ENCODE measurements around the gene FGB. TPM values are rescaled to one million over a fixed set of nuclear protein-coding genes. Genes with fewer than 3 reads are reported as not detected.

FGB gene
- total RNA-seq, 4 donors from 2014 or later = not detected

- Histone ChIP-seq H3K27ac (replicated peaks in 1 of 4) (no peak overlapping the region), H3K27me3 (peaks cover 0 to 5% (median 0%) of the 10 kb centered on the region in 4 donors), H3K9me3 (no peaks in the 10 kb centered on the region), H3K4me1 (peaks cover 0 to 15% (median 6%) of the 10 kb centered on the region in 4 donors), H3K4me3 (no peak overlapping the region), H3K36me3 (no peaks in the 10 kb centered on the region)
- TF ChIP-seq POLR2AphosphoS5 (IDR thresholded peaks at IDR 0.05) (no peak), CTCF (IDR thresholded peaks at IDR 0.05) (no peak), EP300 (IDR thresholded peaks at IDR 0.05) (no peak), POLR2A (IDR thresholded peaks at IDR 0.05; ENCODE audit: low read depth) (no peak)
- no peak for DNase-seq (ENCODE audit: extremely low spot score)
- intact Hi-C loops (cut with DNase I) = no loop called here
- 58% methylated on average over 2 of the region's 2 CpGs for WGBS
Measured at GRCh38 chr4:154526151-154526550, 36.7 kb upstream of the FGB start.

DNA sequence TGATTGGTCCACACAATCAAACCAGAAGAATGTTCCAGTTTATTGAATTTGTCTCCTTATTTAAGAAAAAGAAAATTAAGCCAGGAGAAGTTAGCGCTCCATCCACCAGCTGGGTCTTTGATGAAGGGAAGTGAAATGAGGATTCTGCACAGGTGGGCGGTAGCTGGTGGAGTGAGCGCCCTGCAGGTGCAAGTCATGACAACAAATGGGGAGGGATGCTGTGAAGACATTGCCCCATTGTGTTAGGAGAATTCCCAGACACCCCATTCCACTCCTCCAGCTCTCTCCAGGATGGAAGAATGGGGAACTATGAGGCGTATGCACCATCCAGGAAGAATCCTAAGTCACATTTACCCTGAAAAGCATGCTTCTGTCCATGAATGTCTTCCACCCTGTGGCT lies 35.5 kb upstream of the FGB start:
- no peaks in the 10 kb centered on the region for H3K36me3 ChIP-seq
- H3K4me3 ChIP-seq = no peak overlapping the region
- intact Hi-C loops (cut with DNase I) = no loop called here
- H3K9me3 ChIP-seq = no peaks in the 10 kb centered on the region
- peaks cover 0 to 5% (median 0%) of the 10 kb centered on the region in 4 donors for H3K27me3 ChIP-seq
- H3K4me1 ChIP-seq = peaks cover 0 to 15% (median 6%) of the 10 kb centered on the region in 4 donors
- no peak overlapping the region for H3K27ac ChIP-seq (replicated peaks in 1 of 4)
- 89% methylated on average over 4 of the region's 4 CpGs for WGBS
- TF ChIP-seq CTCF (IDR thresholded peaks at IDR 0.05) (no peak), POLR2A (IDR thresholded peaks at IDR 0.05; ENCODE audit: low read depth) (no peak), EP300 (IDR thresholded peaks at IDR 0.05) (no peak), POLR2AphosphoS5 (IDR thresholded peaks at IDR 0.05) (no peak)
- no peak for DNase-seq (ENCODE audit: extremely low spot score)

DNA sequence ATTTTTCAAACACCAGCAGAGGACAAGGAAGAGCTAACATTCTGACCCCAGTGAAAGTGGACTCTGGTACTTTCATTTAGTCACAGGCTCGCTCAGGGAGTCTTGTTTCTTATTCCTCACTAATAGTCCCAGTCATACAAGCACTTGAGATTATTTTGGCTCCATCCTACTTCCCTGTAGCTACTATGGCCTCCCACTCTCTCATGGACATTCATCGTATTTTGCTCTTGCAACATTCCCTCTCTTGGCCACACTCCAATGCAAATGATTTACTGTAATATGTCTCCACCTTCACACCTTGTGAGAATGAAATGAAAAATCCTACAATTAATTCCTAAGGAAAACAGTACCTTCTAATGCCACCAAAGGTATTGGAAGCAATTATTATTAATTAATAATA lies 33.9 kb upstream of the FGB start:
- no peaks in the 10 kb centered on the region for H3K9me3 ChIP-seq
- peaks cover 0 to 15% (median 6%) of the 10 kb centered on the region in 4 donors for H3K4me1 ChIP-seq
- DNase-seq (ENCODE audit: extremely low spot score) = no peak
- WGBS = 57% methylated on average over 2 of the region's 2 CpGs
- TF ChIP-seq POLR2A (IDR thresholded peaks at IDR 0.05; ENCODE audit: low read depth) = no peak
- no peak for TF ChIP-seq POLR2AphosphoS5 (IDR thresholded peaks at IDR 0.05)
- TF ChIP-seq CTCF (IDR thresholded peaks at IDR 0.05) = no peak
- no peak for TF ChIP-seq EP300 (IDR thresholded peaks at IDR 0.05)
- no peak overlapping the region for H3K4me3 ChIP-seq
- peaks cover 0 to 5% (median 0%) of the 10 kb centered on the region in 4 donors for H3K27me3 ChIP-seq
- no peak overlapping the region for H3K27ac ChIP-seq (replicated peaks in 1 of 4)
- H3K36me3 ChIP-seq = no peaks in the 10 kb centered on the region
- intact Hi-C loops (cut with DNase I) = no loop called here

- Histone ChIP-seq H3K27ac (replicated peaks in 1 of 4) (no peak overlapping the region), H3K36me3 (no peaks in the 10 kb centered on the region)
Measured at GRCh38 chr4:154529728-154530519, 32.9 kb upstream of the FGB start.

More at GRCh38 chr4:154529728-154530519, 32.9 kb upstream of the FGB start:
- no peak for TF ChIP-seq POLR2A (IDR thresholded peaks at IDR 0.05; ENCODE audit: low read depth)
- no peak for TF ChIP-seq CTCF (IDR thresholded peaks at IDR 0.05)
- TF ChIP-seq POLR2AphosphoS5 (IDR thresholded peaks at IDR 0.05) = no peak
- no peak for TF ChIP-seq EP300 (IDR thresholded peaks at IDR 0.05)
- no peaks in the 10 kb centered on the region for H3K27me3 ChIP-seq
- H3K4me1 ChIP-seq = peaks cover 0 to 15% (median 6%) of the 10 kb centered on the region in 4 donors
- no peaks in the 10 kb centered on the region for H3K9me3 ChIP-seq
- WGBS = 74% methylated on average over 4 of the region's 4 CpGs
- DNase-seq (ENCODE audit: extremely low spot score) = no peak
- intact Hi-C loops (cut with DNase I) = no loop called here
- H3K4me3 ChIP-seq = no peak overlapping the region

Measured in esophagus muscularis mucosa (tissue), 4 donors.